Gastroesophageal sphincter (tissue), 4 donors: ENCODE measurements around the gene HAUS2. TPM values are rescaled to one million over a fixed set of nuclear protein-coding genes. Genes with fewer than 3 reads are reported as not detected.

Experiments used
- ATAC-seq: fragments of 150-250 bp; one replicate; pipeline ENCODE4 v1.9.1; 2016; ENCODE audit warnings: mild to moderate bottlenecking, moderate library complexity
- H3K27ac ChIP-seq, 4 donors: fragments of 200-600 bp; sonication (generic) in 3 of 4; 1 replicate in 3 of 4; 2 replicates in 1 of 4; pipeline ENCODE4 v1.5.1; 2016 to 2019
- H3K27me3 ChIP-seq: fragments of 200-600 bp; sonication (generic); one replicate; pipeline ENCODE4 v1.5.1; 2019
- H3K36me3 ChIP-seq, 2 donors: fragments of 200-600 bp; sonication (generic); one replicate each; pipeline ENCODE4 v1.5.1; 2019; ENCODE audit warnings: control low read depth in 1 of 2
- H3K4me1 ChIP-seq, 3 donors: fragments of 200-600 bp; sonication (generic); 1 replicate in 2 of 3; 2 replicates in 1 of 3; pipeline ENCODE4 v1.5.1; 2016 to 2019; ENCODE audit warnings: control low read depth in 2 of 3
- H3K4me3 ChIP-seq, 2 donors: fragments of 200-600 bp; sonication (generic); one replicate each; pipeline ENCODE4 v1.5.1; 2019; ENCODE audit warnings: mild to moderate bottlenecking in 1 of 2, moderate library complexity in 1 of 2
- H3K9me3 ChIP-seq, 3 donors: fragments of 200-600 bp; sonication (generic); one replicate each; pipeline ENCODE4 v1.5.1; 2017 to 2019; ENCODE audit warnings: control low read depth in 2 of 3
- CTCF ChIP-seq, 4 experiments: fragments of 200-600 bp in 2 of 4; fragments of 450-650 bp in 2 of 4; sonication (generic) in 1 of 4; IDR thresholded peaks; one replicate each; pipeline ENCODE4 v1.5.1; 2017 to 2019; ENCODE audit warnings: antibody characterized with exemption in 4 of 4, mild to moderate bottlenecking in 2 of 4, moderate library complexity in 2 of 4
- EP300 ChIP-seq: sonication (generic); formaldehyde crosslinking; IDR thresholded peaks from one replicate; pipeline ENCODE4 v1.6.1; 2017; ENCODE audit warnings: antibody characterized with exemption, mild to moderate bottlenecking
- POLR2A ChIP-seq, 2 donors: fragments of 450-650 bp; IDR thresholded peaks; one replicate each; pipeline ENCODE4 v1.6.1; 2017; ENCODE audit warnings: antibody characterized with exemption in 2 of 2, mild to moderate bottlenecking in 2 of 2, moderate library complexity in 1 of 2
- POLR2AphosphoS5 ChIP-seq: sonication (generic); formaldehyde crosslinking; IDR thresholded peaks from one replicate; pipeline ENCODE4 v1.6.1; 2017; ENCODE audit warnings: antibody characterized with exemption
- WGBS, 2 donors: methylation state at CpG; one replicate each; pipeline ENCODE4 v1.1.5; 2018; ENCODE audit warnings: low coverage in 1 of 2; 5-methylcytosine and 5-hydroxymethylcytosine counted together
- total RNA-seq, 4 donors: library from RNA; depleted of rRNA; stranded (reverse); fragments of >200 nt; gene quantifications; one replicate each; pipeline ENCODE4 v1.1.0, GENCODE V29; 2016

HAUS2 gene
- total RNA-seq, 4 donors from 2014 or later, result 15.3 to 42.2 (median 32.3) TPM

- H3K27ac ChIP-seq, result no peak overlapping the region
- peaks cover 0 to 14% of the 10 kb centered on the region in 2 donors for H3K36me3 ChIP-seq
- WGBS, 2 donors, result 64 to 100% methylated on average over 1 to 2 of the region's 3 CpGs
- H3K4me1 ChIP-seq, result peaks cover 6 to 72% (median 14%) of the 10 kb centered on the region in 3 donors
- H3K4me3 ChIP-seq, result no peak overlapping the region
- no peak for TF ChIP-seq CTCF (IDR thresholded peaks at IDR 0.05)
- TF ChIP-seq POLR2A (IDR thresholded peaks at IDR 0.05), result no peak
- TF ChIP-seq EP300, result no peak
- TF ChIP-seq POLR2AphosphoS5, result no peak
- no peaks in the 10 kb centered on the region for H3K27me3 ChIP-seq
- ATAC-seq, result no peak
- no peaks in the 10 kb centered on the region for H3K9me3 ChIP-seq
Observed at GRCh38 chr15:42602501-42602900, 53.9 kb downstream of the HAUS2 start.

GRCh38 chr15:42603978-42604377 lies 55.3 kb downstream of the HAUS2 start:
- Histone ChIP-seq H3K4me1 (peaks cover 6 to 71% (median 19%) of the 10 kb centered on the region in 3 donors), H3K36me3 (peaks cover 0 to 14% of the 10 kb centered on the region in 2 donors), H3K27ac (peak overlapping the region in 1 of 4 donors; percentile 65), H3K27me3 (no peaks in the 10 kb centered on the region), H3K9me3 (no peaks in the 10 kb centered on the region), H3K4me3 (no peak overlapping the region)
- no peak for TF ChIP-seq EP300
- TF ChIP-seq POLR2AphosphoS5, result no peak
- TF ChIP-seq POLR2A (IDR thresholded peaks at IDR 0.05), result no peak
- TF ChIP-seq CTCF (IDR thresholded peaks at IDR 0.05), result no peak
- WGBS, 2 donors, result 33 to 71% methylated on average over 1 to 2 of the region's 2 CpGs
- ATAC-seq, result no peak

- 54 to 58% methylated on average over 7 to 8 of the region's 8 CpGs for WGBS, 2 donors
- peak overlapping the region; percentile 41 to 82 (median 70) for H3K27ac ChIP-seq
Observed at GRCh38 chr15:42604894-42605744, 56.5 kb downstream of the HAUS2 start.

GRCh38 chr15:42605796-42606195 lies 57.2 kb downstream of the HAUS2 start:
- 44 to 73% methylated on average over 2 to 3 of the region's 3 CpGs for WGBS, 2 donors
- Histone ChIP-seq H3K36me3 (peaks cover 0 to 14% of the 10 kb centered on the region in 2 donors), H3K27me3 (no peaks in the 10 kb centered on the region), H3K4me1 (peaks cover 6 to 83% (median 20%) of the 10 kb centered on the region in 3 donors), H3K9me3 (no peaks in the 10 kb centered on the region), H3K4me3 (no peak overlapping the region), H3K27ac (peak overlapping the region; percentile 41 to 82 (median 70))
- no peak for ATAC-seq
- no peak for TF ChIP-seq POLR2AphosphoS5
- no peak for TF ChIP-seq POLR2A (IDR thresholded peaks at IDR 0.05)
- no peak for TF ChIP-seq CTCF (IDR thresholded peaks at IDR 0.05)
- TF ChIP-seq EP300, result no peak

More at GRCh38 chr15:42604894-42605744, 56.5 kb downstream of the HAUS2 start:
- no peak overlapping the region for H3K4me3 ChIP-seq
- peak; percentile 53 for ATAC-seq
- no peak for TF ChIP-seq EP300
- no peak for TF ChIP-seq POLR2A (IDR thresholded peaks at IDR 0.05)
- no peak for TF ChIP-seq POLR2AphosphoS5
- peaks cover 6 to 77% (median 20%) of the 10 kb centered on the region in 3 donors for H3K4me1 ChIP-seq
- no peaks in the 10 kb centered on the region for H3K27me3 ChIP-seq
- no peaks in the 10 kb centered on the region for H3K9me3 ChIP-seq
- peaks cover 0 to 14% of the 10 kb centered on the region in 2 donors for H3K36me3 ChIP-seq

GRCh38 chr15:42608110-42608531 lies 59.5 kb downstream of the HAUS2 start:
- Histone ChIP-seq H3K27ac (peak overlapping the region in 3 of 4 donors; percentile 15 to 26 (median 18)), H3K36me3 (peaks cover 0 to 6% of the 10 kb centered on the region in 2 donors), H3K4me1 (peaks cover 6 to 80% (median 20%) of the 10 kb centered on the region in 3 donors), H3K9me3 (no peaks in the 10 kb centered on the region), H3K4me3 (no peak overlapping the region), H3K27me3 (no peaks in the 10 kb centered on the region)
- peak; percentile 28 for ATAC-seq
- no peak for TF ChIP-seq POLR2A (IDR thresholded peaks at IDR 0.05)
- no peak for TF ChIP-seq POLR2AphosphoS5
- TF ChIP-seq EP300, result no peak
- no peak for TF ChIP-seq CTCF (IDR thresholded peaks at IDR 0.05)
- 33 to 43% methylated on average over 1 to 4 of the region's 4 CpGs for WGBS, 2 donors
